HepG2 (cell line): ENCODE data around the gene CMC1. TPM values are rescaled to one million over a fixed set of nuclear protein-coding genes. Genes with fewer than 3 reads are reported as not detected.

ENCODE experiments used
- ARID5B ChIP-seq: IDR thresholded peaks from 2 replicates; pipeline ENCODE4 v1.4.0; 2020; ENCODE audit warnings: mild to moderate bottlenecking, missing genetic modification reagents
- CEBPG ChIP-seq: IDR thresholded peaks from 2 replicates; pipeline ENCODE4 v1.6.1; 2016
- FOXA1 ChIP-seq, 2 experiments: fragments of 450-650 bp in 1 of 2; sonication (generic) in 1 of 2; formaldehyde crosslinking in 1 of 2; IDR thresholded peaks; 2 replicates each; pipeline versions ENCODE4 v1.4.0 to v1.6.1; 2016 to 2020; ENCODE audit warnings: missing genetic modification reagents in 1 of 2
- GMEB2 ChIP-seq: IDR thresholded peaks from 2 replicates; pipeline ENCODE4 v1.6.1; 2016; ENCODE audit warnings: missing biosample characterization, missing genetic modification reagents, low read depth
- GTF3A ChIP-seq: sonication (generic); formaldehyde crosslinking; conservative IDR thresholded peaks from 2 replicates; pipeline ENCODE4 v1.4.0; 2020; ENCODE audit warnings: mild to moderate bottlenecking, missing genetic modification reagents
- HNRNPK ChIP-seq: fragments of 200-400 bp; formaldehyde crosslinking; IDR thresholded peaks from 2 replicates; pipeline ENCODE4 v1.6.1; 2018; ENCODE audit warnings: low read length, low read depth, moderate library complexity, mild to moderate bottlenecking; ENCODE audit not compliant: poor library complexity, severe bottlenecking
- KAT2B ChIP-seq: fragments of 150-350 bp; IDR thresholded peaks from 2 replicates; pipeline ENCODE4 v1.6.1; 2014; ENCODE audit warnings: low read depth, low read length, borderline replicate concordance
- MAFG ChIP-seq: sonication (generic); formaldehyde crosslinking; IDR thresholded peaks from 2 replicates; pipeline ENCODE4 v1.5.1; 2020; ENCODE audit warnings: mild to moderate bottlenecking, missing genetic modification reagents
- MEF2D ChIP-seq: sonication (generic); formaldehyde crosslinking; IDR thresholded peaks from 2 replicates; pipeline ENCODE4 v1.5.1; 2020; ENCODE audit warnings: mild to moderate bottlenecking, missing genetic modification reagents
- MEIS1 ChIP-seq: sonication (generic); formaldehyde crosslinking; IDR thresholded peaks from 2 replicates; pipeline ENCODE4 v1.9.0; 2021; ENCODE audit warnings: mild to moderate bottlenecking, missing genetic modification reagents, moderate library complexity, borderline replicate concordance
- MZF1 ChIP-seq: sonication (generic); formaldehyde crosslinking; IDR thresholded peaks from 2 replicates; pipeline ENCODE4 v1.8.1; 2023; ENCODE audit warnings: mild to moderate bottlenecking, missing genetic modification reagents, borderline replicate concordance
- PRDM15 ChIP-seq: sonication (generic); formaldehyde crosslinking; IDR thresholded peaks from 2 replicates; pipeline ENCODE4 v1.4.0; 2020; ENCODE audit warnings: missing genetic modification reagents
- RELA ChIP-seq: sonication (generic); formaldehyde crosslinking; IDR thresholded peaks from 2 replicates; pipeline ENCODE4 v1.4.0; 2020; ENCODE audit warnings: missing genetic modification reagents
- TIGD3 ChIP-seq: sonication (generic); formaldehyde crosslinking; IDR thresholded peaks from 2 replicates; pipeline ENCODE4 v1.5.1; 2020; ENCODE audit warnings: mild to moderate bottlenecking, missing genetic modification reagents, borderline replicate concordance
- ZNF496 ChIP-seq: sonication (generic); formaldehyde crosslinking; IDR thresholded peaks from 2 replicates; pipeline ENCODE4 v1.8.1; 2023; ENCODE audit warnings: mild to moderate bottlenecking, moderate library complexity, missing genetic modification reagents; ENCODE audit not compliant: insufficient replicate concordance
- ZNF891 ChIP-seq: sonication (generic); formaldehyde crosslinking; IDR thresholded peaks from 2 replicates; pipeline ENCODE4 v1.5.0; 2020; ENCODE audit warnings: mild to moderate bottlenecking, missing genetic modification reagents
- polyA plus RNA-seq, 8 experiments: library from polyadenylated mRNA; depleted of rRNA in 3 of 8; stranded (reverse) in 7 of 8; unstranded in 1 of 8; fragments of >200 nt; fragmentation: Illumina TruSeq in 4 of 8; extraction: Trizol in 4 of 8; gene quantifications; 2 replicates each; pipeline versions ENCODE4 v1.2.1 to v1.2.3, GENCODE V29; 2011 to 2016; ENCODE audit warnings: low read depth in 4 of 8, missing spikeins in 1 of 8, mixed read lengths in 1 of 8; ENCODE audit not compliant: insufficient read depth in 1 of 8
- total RNA-seq, 5 experiments: library from RNA; depleted of rRNA; stranded (reverse); fragments of >200 nt; fragmentation: Illumina TruSeq; extraction: Trizol; gene quantifications; 2 replicates each; pipeline ENCODE4 v1.2.3, GENCODE V29; 2016; ENCODE audit warnings: low read depth in 1 of 5

CMC1 gene
- total and polyA plus RNA-seq, 2 of the 13 experiments (the other 11 are each of a cell fraction or from before 2014, with no cell fraction given), result 22.1 to 29.5 TPM

- no peak for TF ChIP-seq TIGD3 (CRISPR knock-in tag)
- 0 out of 2 replicates have a peak, but pooled peaks have one; percentile 76 for TF ChIP-seq RELA (CRISPR knock-in tag)
- peak; percentile 55 for TF ChIP-seq CEBPG (CRISPR knock-in tag)
- peak; percentile 85; the same call in 1 of the 2 replicates for TF ChIP-seq MEIS1 (CRISPR knock-in tag)
- TF ChIP-seq ZNF891, result 0 out of 2 replicates have a peak, but pooled peaks have one; percentile 60
- no peak for TF ChIP-seq GMEB2 (CRISPR knock-in tag)
- TF ChIP-seq GTF3A (CRISPR knock-in tag), result no peak
- no peak for TF ChIP-seq MAFG
- TF ChIP-seq HNRNPK, result peak; percentile 56
- 0 out of 2 replicates have a peak, but pooled peaks have one; percentile 54 for TF ChIP-seq PRDM15 (CRISPR knock-in tag)
- TF ChIP-seq FOXA1 (IDR thresholded peaks at IDR 0.05), result no peak
- TF ChIP-seq FOXA1 (CRISPR knock-in tag; IDR thresholded peaks at IDR 0.05), result no peak
- no peak for TF ChIP-seq MZF1
- TF ChIP-seq ZNF496 (CRISPR knock-in tag), result no peak
- TF ChIP-seq ARID5B (CRISPR knock-in tag), result peak; percentile 71; the same call in 1 of the 2 replicates
- TF ChIP-seq MEF2D (CRISPR knock-in tag), result peak; percentile 77
- no peak for TF ChIP-seq KAT2B
Measured at GRCh38 chr3:28348629-28349468, 107.4 kb downstream of the CMC1 start, which contains the start of the genes AZI2 and ZCWPW2 (continued).
